Uterus (tissue), 4 donors: ENCODE results near the gene GLIS1. TPM values are rescaled to one million over a fixed set of nuclear protein-coding genes. Genes with fewer than 3 reads are reported as not detected.

Experiments used
- DNase-seq, 2 donors: peaks; one replicate each; pipeline ENCODE4 v3.0.0-alpha.2; 2019 to 2020
- H3K27ac ChIP-seq, 2 donors: fragments of 200-600 bp; sonication (generic); 1 replicate in 1 of 2; 2 replicates in 1 of 2; pipeline ENCODE4 v1.5.1; 2016 to 2018
- H3K27me3 ChIP-seq, 2 donors: fragments of 200-600 bp; sonication (generic); one replicate each; pipeline ENCODE4 v1.5.1; 2018 to 2019; ENCODE audit warnings: control low read depth in 1 of 2
- H3K36me3 ChIP-seq, 2 donors: fragments of 200-600 bp; sonication (generic); one replicate each; pipeline ENCODE4 v1.5.1; 2019; ENCODE audit warnings: control low read depth in 1 of 2
- H3K4me1 ChIP-seq, 2 donors: fragments of 200-600 bp; sonication (generic); one replicate each; pipeline ENCODE4 v1.5.1; 2018 to 2019; ENCODE audit warnings: control low read depth in 1 of 2
- H3K4me3 ChIP-seq, 2 donors: fragments of 200-600 bp; sonication (generic); 1 replicate in 1 of 2; 2 replicates in 1 of 2; pipeline ENCODE4 v1.5.1; 2018 to 2019; ENCODE audit warnings: mild to moderate bottlenecking in 1 of 2
- H3K9me3 ChIP-seq, 2 donors: fragments of 200-600 bp; sonication (generic); one replicate each; pipeline ENCODE4 v1.5.1; 2019; ENCODE audit warnings: control low read depth in 1 of 2
- CTCF ChIP-seq, 4 experiments: fragments of 200-600 bp in 2 of 4; fragments of 450-650 bp in 2 of 4; sonication (generic) in 2 of 4; IDR thresholded peaks; one replicate each; pipeline ENCODE4 v1.5.1; 2016 to 2019; ENCODE audit warnings: antibody characterized with exemption in 4 of 4, mild to moderate bottlenecking in 2 of 4, moderate library complexity in 1 of 4
- POLR2A ChIP-seq, 2 donors: fragments of 450-650 bp; IDR thresholded peaks; one replicate each; pipeline ENCODE4 v1.6.1; 2016; ENCODE audit warnings: antibody characterized with exemption in 2 of 2, mild to moderate bottlenecking in 1 of 2, moderate library complexity in 1 of 2
- intact Hi-C: fragments of 100-400 bp; cut with DNase I; formaldehyde crosslinking; loops from one replicate; pipeline ENCODE4 v1.15.1; 2023; ENCODE audit warnings: low total_unique reads
- total RNA-seq, 4 donors: library from RNA; depleted of rRNA in 3 of 4; stranded (reverse); fragments of >200 nt in 3 of 4; gene quantifications; one replicate each; pipeline versions ENCODE4 v1.1.0 to v1.2.4, GENCODE V29; 2014 to 2023
- donor health status: DM: yes; HTN: yes; CAD: no.

Gene GLIS1
- total RNA-seq, 4 donors from 2014 or later = 0.21 to 1.0 TPM; not detected in 2

- H3K4me1 ChIP-seq = no peaks in the 10 kb centered on the region
- H3K9me3 ChIP-seq = no peaks in the 10 kb centered on the region
- H3K27ac ChIP-seq = no peak overlapping the region
- intact Hi-C loops = no loop called here
- H3K27me3 ChIP-seq = no peaks in the 10 kb centered on the region
- no peak overlapping the region for H3K4me3 ChIP-seq
- no peak for TF ChIP-seq POLR2A (IDR thresholded peaks at IDR 0.05)
- TF ChIP-seq CTCF (IDR thresholded peaks at IDR 0.05) = no peak
- no peak for DNase-seq
- H3K36me3 ChIP-seq = no peaks in the 10 kb centered on the region
Observed at GRCh38 chr1:53589043-53589887, 149.7 kb downstream of the GLIS1 start.

- no peaks in the 10 kb centered on the region for H3K27me3 ChIP-seq
- no peak for DNase-seq
- no peaks in the 10 kb centered on the region for H3K36me3 ChIP-seq
- intact Hi-C loops = no loop called here
- no peaks in the 10 kb centered on the region for H3K9me3 ChIP-seq
- no peak for TF ChIP-seq POLR2A (IDR thresholded peaks at IDR 0.05)
- no peak for TF ChIP-seq CTCF (IDR thresholded peaks at IDR 0.05)
- H3K4me3 ChIP-seq = no peak overlapping the region
- no peaks in the 10 kb centered on the region for H3K4me1 ChIP-seq
- no peak overlapping the region for H3K27ac ChIP-seq
Observed at GRCh38 chr1:53588053-53588779, 150.7 kb downstream of the GLIS1 start.

- H3K36me3 ChIP-seq = no peaks in the 10 kb centered on the region
- H3K4me1 ChIP-seq = no peaks in the 10 kb centered on the region
- no peak for DNase-seq
- H3K27ac ChIP-seq = no peak overlapping the region
- intact Hi-C loops = no loop called here
- no peak overlapping the region for H3K4me3 ChIP-seq
- no peaks in the 10 kb centered on the region for H3K9me3 ChIP-seq
- TF ChIP-seq CTCF (IDR thresholded peaks at IDR 0.05) = no peak
- no peak for TF ChIP-seq POLR2A (IDR thresholded peaks at IDR 0.05)
- no peaks in the 10 kb centered on the region for H3K27me3 ChIP-seq
Observed at GRCh38 chr1:53587252-53587988, 151.5 kb downstream of the GLIS1 start.

GRCh38 chr1:53586765-53587164 is 152.2 kb downstream of the GLIS1 start:
- H3K27me3 ChIP-seq = no peaks in the 10 kb centered on the region
- intact Hi-C loops = no loop called here
- H3K27ac ChIP-seq = no peak overlapping the region
- TF ChIP-seq CTCF (IDR thresholded peaks at IDR 0.05) = no peak
- no peak for TF ChIP-seq POLR2A (IDR thresholded peaks at IDR 0.05)
- DNase-seq = no peak
- no peaks in the 10 kb centered on the region for H3K36me3 ChIP-seq
- no peak overlapping the region for H3K4me3 ChIP-seq
- H3K9me3 ChIP-seq = no peaks in the 10 kb centered on the region
- no peaks in the 10 kb centered on the region for H3K4me1 ChIP-seq
